ENCODE data around the gene PODXL. TPM values are rescaled to one million over a fixed set of nuclear protein-coding genes. Genes with fewer than 3 reads are reported as not detected.

PODXL gene
- total and polyA plus RNA-seq, 2 experiments from 2014 or later = 77.3 to 84.1 TPM

DNA sequence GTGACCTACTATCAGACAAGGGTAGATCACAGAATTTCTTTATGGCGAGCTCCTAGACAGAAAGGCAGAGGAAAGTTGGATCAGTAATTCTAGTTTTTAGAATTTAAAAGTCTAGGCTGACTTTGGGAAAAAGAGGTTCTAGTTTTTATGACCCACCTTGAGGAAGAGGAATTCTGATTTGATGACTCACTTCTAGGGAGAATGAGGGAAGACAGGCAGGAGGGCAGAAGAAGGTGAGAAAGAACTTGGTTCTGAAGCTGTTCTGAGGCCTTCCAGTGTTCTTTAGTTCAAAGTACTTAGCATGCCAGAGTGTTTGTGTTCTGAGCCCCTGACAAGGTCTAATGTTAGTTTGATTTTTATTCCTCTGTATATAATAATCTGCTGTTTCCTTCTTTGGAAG lies 97.2 kb downstream of the PODXL start:
- H3K79me2 ChIP-seq = no peaks in the 10 kb centered on the region
- peak; percentile 7 for DNase-seq (ENCODE audit: low spot score)
- TF ChIP-seq EZH2phosphoT487 (IDR thresholded peaks at IDR 0.05; ENCODE audit: low read depth, severe bottlenecking, unreplicated experiment) = no peak
- no peak for TF ChIP-seq EZH2 (IDR thresholded peaks at IDR 0.05; ENCODE audit: borderline replicate concordance)
- TF ChIP-seq, protein P1, sequence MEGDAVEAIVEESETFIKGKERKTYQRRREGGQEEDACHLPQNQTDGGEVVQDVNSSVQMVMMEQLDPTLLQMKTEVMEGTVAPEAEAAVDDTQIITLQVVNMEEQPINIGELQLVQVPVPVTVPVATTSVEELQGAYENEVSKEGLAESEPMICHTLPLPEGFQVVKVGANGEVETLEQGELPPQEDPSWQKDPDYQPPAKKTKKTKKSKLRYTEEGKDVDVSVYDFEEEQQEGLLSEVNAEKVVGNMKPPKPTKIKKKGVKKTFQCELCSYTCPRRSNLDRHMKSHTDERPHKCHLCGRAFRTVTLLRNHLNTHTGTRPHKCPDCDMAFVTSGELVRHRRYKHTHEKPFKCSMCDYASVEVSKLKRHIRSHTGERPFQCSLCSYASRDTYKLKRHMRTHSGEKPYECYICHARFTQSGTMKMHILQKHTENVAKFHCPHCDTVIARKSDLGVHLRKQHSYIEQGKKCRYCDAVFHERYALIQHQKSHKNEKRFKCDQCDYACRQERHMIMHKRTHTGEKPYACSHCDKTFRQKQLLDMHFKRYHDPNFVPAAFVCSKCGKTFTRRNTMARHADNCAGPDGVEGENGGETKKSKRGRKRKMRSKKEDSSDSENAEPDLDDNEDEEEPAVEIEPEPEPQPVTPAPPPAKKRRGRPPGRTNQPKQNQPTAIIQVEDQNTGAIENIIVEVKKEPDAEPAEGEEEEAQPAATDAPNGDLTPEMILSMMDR (IDR thresholded peaks at IDR 0.05; ENCODE audit: poor library complexity) = no peak
- WGBS (ENCODE audit: low lambda C conversion rate, missing lambda C conversion rate) = 100% methylated on average over 1 of the region's 1 CpG
- no peak overlapping the region for H3K4me3 ChIP-seq
- H2AFZ ChIP-seq = no peak overlapping the region
- H3K4me1 ChIP-seq (ENCODE audit: insufficient read depth) = no peaks in the 10 kb centered on the region
- no peaks in the 10 kb centered on the region for H3K9me2 ChIP-seq (replicated peaks; ENCODE audit: insufficient read depth)
- no peaks in the 10 kb centered on the region for H3K9me3 ChIP-seq (ENCODE audit: low read depth)
- no peak overlapping the region for H3K4me2 ChIP-seq
- H3K27me3 ChIP-seq = no peaks in the 10 kb centered on the region
- H3K36me3 ChIP-seq (replicated peaks; ENCODE audit: insufficient read depth, low read depth) = no peaks in the 10 kb centered on the region
- H4K20me1 ChIP-seq (ENCODE audit: insufficient read depth, poor library complexity, severe bottlenecking) = no peaks in the 10 kb centered on the region
- peak overlapping the region; percentile 17 for H3K27ac ChIP-seq

DNA sequence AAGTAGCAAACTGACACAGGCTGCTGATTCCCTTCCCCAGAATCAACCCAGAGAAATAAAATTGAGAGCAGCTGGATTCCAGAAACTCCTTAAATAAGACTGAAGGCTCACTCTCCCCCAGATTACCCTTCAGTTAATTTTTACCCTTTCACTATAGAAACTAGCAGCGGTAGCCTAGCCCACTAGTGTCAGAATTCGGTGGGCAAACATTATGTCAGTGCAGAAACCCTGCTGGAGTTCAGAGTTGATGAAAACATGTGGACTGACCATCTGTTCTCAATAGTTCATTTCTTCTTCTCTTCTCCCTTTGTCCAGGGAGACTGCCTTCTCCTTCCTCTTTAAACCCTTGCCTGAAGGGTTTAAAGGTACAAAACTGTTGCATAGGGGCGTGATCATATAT lies 100.1 kb downstream of the PODXL start:
- TF ChIP-seq, protein P1 (IDR thresholded peaks at IDR 0.05; ENCODE audit: poor library complexity) = no peak
- TF ChIP-seq EZH2 (IDR thresholded peaks at IDR 0.05; ENCODE audit: borderline replicate concordance) (no peak), EZH2phosphoT487 (IDR thresholded peaks at IDR 0.05; ENCODE audit: low read depth, severe bottlenecking, unreplicated experiment) (no peak)
- WGBS (ENCODE audit: low lambda C conversion rate, missing lambda C conversion rate) = 79% methylated on average over 3 of the region's 3 CpGs

DNA sequence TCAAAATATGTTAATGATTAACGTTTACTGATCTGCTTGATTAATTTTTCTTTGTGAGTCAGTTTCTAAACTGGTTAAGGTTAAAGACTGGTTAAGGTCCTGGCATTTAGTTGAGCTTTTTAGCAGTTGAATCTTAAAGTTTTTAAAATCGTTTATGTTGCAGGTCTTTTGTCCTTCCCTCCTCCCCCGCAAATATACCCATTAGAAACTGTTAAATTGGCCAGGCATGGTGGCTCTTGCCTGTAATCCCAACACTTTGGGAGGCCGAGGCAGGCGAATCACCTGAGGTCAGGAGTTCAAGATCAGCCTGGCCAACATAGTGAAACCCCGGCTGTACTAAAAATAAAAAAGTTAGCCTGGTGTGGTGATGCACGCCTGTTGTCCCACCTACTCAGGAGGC lies 100.9 kb downstream of the PODXL start:
- TF ChIP-seq EZH2 (IDR thresholded peaks at IDR 0.05; ENCODE audit: borderline replicate concordance) (no peak), EZH2phosphoT487 (IDR thresholded peaks at IDR 0.05; ENCODE audit: low read depth, severe bottlenecking, unreplicated experiment) (no peak)
- TF ChIP-seq, protein P1 (IDR thresholded peaks at IDR 0.05; ENCODE audit: poor library complexity) = no peak
- no peaks in the 10 kb centered on the region for H3K9me3 ChIP-seq (ENCODE audit: low read depth)
- no peaks in the 10 kb centered on the region for H3K9me2 ChIP-seq (replicated peaks; ENCODE audit: insufficient read depth)
- H3K27ac ChIP-seq = no peak overlapping the region
- no peaks in the 10 kb centered on the region for H3K79me2 ChIP-seq
- no peaks in the 10 kb centered on the region for H4K20me1 ChIP-seq (ENCODE audit: insufficient read depth, poor library complexity, severe bottlenecking)
- H2AFZ ChIP-seq = no peak overlapping the region
- no peaks in the 10 kb centered on the region for H3K27me3 ChIP-seq
- no peak for DNase-seq (ENCODE audit: low spot score)
- no peak overlapping the region for H3K4me3 ChIP-seq
- 87% methylated on average over 7 of the region's 7 CpGs for WGBS (ENCODE audit: low lambda C conversion rate, missing lambda C conversion rate)
- H3K36me3 ChIP-seq (replicated peaks; ENCODE audit: insufficient read depth, low read depth) = no peaks in the 10 kb centered on the region
- H3K4me1 ChIP-seq (ENCODE audit: insufficient read depth) = no peaks in the 10 kb centered on the region
- no peak overlapping the region for H3K4me2 ChIP-seq

More for the DNA sequence above, 100.1 kb downstream of the PODXL start:
- Histone ChIP-seq H2AFZ (no peak overlapping the region), H3K27ac (no peak overlapping the region), H3K4me2 (no peak overlapping the region), H3K9me2 (replicated peaks; ENCODE audit: insufficient read depth) (no peaks in the 10 kb centered on the region), H3K79me2 (no peaks in the 10 kb centered on the region), H3K27me3 (no peaks in the 10 kb centered on the region), H3K9me3 (ENCODE audit: low read depth) (no peaks in the 10 kb centered on the region), H3K36me3 (replicated peaks; ENCODE audit: insufficient read depth, low read depth) (no peaks in the 10 kb centered on the region), H4K20me1 (ENCODE audit: insufficient read depth, poor library complexity, severe bottlenecking) (no peaks in the 10 kb centered on the region), H3K4me3 (no peak overlapping the region), H3K4me1 (ENCODE audit: insufficient read depth) (no peaks in the 10 kb centered on the region)
- DNase-seq (ENCODE audit: low spot score) = no peak

DNA sequence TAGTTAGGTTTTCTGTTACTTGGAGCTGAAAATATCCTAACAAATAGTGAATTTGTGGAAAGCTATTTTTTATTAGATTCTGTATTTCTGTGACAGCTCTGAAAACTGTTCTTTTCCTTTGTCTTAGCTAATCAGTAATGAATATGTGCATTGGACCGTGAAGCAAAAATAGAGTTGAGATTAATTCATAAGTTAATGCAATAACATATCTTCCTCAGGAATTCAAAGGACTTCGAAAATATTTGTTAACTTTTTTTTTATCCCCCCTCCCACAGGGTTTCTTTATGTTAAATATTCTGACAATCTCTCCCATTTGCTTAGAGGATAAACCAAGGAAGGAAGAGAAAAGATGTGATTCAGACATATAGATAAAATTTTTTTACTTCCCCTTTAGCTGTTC lies 101.4 kb downstream of the PODXL start:
- WGBS (ENCODE audit: low lambda C conversion rate, missing lambda C conversion rate) = 91% methylated on average over 2 of the region's 2 CpGs
- Histone ChIP-seq H3K4me1 (ENCODE audit: insufficient read depth) (no peaks in the 10 kb centered on the region), H3K4me3 (no peak overlapping the region), H3K27ac (no peak overlapping the region), H4K20me1 (ENCODE audit: insufficient read depth, poor library complexity, severe bottlenecking) (no peaks in the 10 kb centered on the region), H3K4me2 (no peak overlapping the region), H3K79me2 (no peaks in the 10 kb centered on the region), H3K27me3 (no peaks in the 10 kb centered on the region), H3K9me3 (ENCODE audit: low read depth) (no peaks in the 10 kb centered on the region), H3K9me2 (replicated peaks; ENCODE audit: insufficient read depth) (no peaks in the 10 kb centered on the region), H3K36me3 (replicated peaks; ENCODE audit: insufficient read depth, low read depth) (no peaks in the 10 kb centered on the region), H2AFZ (no peak overlapping the region)
- DNase-seq (ENCODE audit: low spot score) = no peak
- TF ChIP-seq, protein P1 (IDR thresholded peaks at IDR 0.05; ENCODE audit: poor library complexity) = no peak
- no peak for TF ChIP-seq EZH2phosphoT487 (IDR thresholded peaks at IDR 0.05; ENCODE audit: low read depth, severe bottlenecking, unreplicated experiment)
- TF ChIP-seq EZH2 (IDR thresholded peaks at IDR 0.05; ENCODE audit: borderline replicate concordance) = no peak
